Inflammatory macrophage treated with lipopolysaccharide for 1 hour (primary cell): ENCODE data around the gene HSP90AA1.
"Not testable (repeated sequence)": the region's sequence is repeated elsewhere in the genome, so short reads cannot be mapped to it uniquely, and the experiment has no call there.

Experiments used
- DNase-seq, 2 donors: peaks; one replicate each; pipeline ENCODE4 v3.0.0-alpha.2; 2020 to 2022

The HSP90AA1 gene

DNA sequence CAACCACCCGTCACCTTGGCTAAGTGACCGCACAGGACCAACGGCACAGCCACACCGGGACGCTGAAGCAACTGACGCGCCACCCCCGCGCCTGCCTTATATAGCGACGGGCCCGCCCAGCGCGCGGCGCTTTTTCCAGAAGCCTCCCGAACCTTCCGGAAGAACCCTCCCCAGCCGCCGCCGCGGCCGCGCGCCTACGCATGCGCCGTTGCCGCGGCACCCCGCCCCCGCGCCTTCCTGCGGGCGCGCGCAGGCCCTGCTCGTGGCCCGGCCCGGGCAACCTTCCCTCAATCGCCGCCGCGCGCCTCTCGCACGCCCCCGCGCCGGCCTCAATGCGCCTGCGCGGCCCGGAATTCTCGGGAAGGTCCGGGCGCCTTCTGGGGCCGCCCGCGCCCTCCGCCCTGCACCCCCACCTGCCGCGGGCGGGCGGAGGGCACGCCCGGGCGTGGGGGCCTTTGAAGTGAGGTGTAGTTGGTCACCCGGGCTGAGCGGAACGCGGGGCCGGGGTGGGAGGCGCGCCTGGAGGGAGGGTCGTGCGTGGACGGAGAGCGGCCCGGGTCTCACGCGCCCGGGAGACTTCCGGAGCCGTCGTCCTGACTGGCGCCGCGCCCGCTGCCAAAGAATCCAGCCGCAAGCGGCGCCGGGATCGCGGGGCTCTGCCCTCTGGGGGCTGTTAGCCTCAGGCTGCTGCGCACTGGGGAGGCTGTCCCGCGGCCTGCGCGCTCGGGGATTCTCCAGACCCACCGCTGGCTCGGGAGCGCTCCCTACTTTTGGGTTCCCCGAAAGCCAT is at the start of gene HSP90AA1:
Gene HSP90AA1 (minus strand): TSS at position 73 of the 790 bp plus-strand sequence. CDS start 666 bp downstream, outside the sequence.
- peak; percentile 89 to 96 for DNase-seq

- DNase-seq, result not testable (repeated sequence)
Observed at GRCh38 chr14:102135456-102135855, 48.6 kb upstream of the HSP90AA1 start.

DNA sequence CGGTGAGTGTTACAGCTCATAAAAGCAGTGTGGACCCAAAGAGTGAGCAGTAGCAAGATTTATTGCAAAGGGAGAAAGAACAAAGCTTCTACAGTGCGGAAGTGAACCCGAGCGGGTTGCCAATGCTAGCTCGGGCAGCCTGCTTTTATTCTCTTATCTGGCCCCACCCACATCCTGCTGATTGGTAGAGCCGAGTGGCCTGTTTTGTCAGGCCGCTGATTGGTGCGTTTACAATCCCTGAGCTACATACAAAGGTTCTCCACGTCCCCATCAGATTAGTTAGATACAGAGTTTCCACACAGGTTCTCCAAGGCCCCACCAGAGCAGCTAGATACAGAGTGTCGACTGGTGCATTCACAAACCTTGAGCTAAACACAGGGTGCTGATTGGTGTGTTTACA is 47.9 kb upstream of the HSP90AA1 start:
- DNase-seq, result not testable (repeated sequence)

DNA sequence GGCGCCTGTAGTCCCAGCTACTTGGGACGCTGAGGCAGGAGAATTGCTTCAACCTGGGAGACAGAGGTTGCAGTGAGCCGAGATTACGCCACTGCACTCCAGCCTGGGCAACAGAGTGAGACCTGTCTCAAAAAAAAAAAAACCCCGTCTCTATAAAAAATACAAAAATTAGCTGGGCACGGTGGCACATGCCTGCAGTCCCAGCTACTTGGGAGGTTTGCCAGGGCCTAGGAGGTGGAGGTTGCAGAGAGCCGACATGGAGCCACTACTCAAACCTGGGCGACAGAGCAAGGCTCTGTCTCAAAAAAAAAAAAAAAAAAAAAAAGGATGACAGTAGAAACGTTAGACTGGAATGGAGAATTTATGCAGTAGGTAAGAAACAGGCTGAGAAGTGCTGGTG is 47.2 kb upstream of the HSP90AA1 start:
- not testable (repeated sequence) for DNase-seq

GRCh38 chr14:102131741-102132140 is 44.9 kb upstream of the HSP90AA1 start:
- DNase-seq, result no peak

- DNase-seq, result no peak
Observed at GRCh38 chr14:102126807-102127455, 40.1 kb upstream of the HSP90AA1 start.

DNA sequence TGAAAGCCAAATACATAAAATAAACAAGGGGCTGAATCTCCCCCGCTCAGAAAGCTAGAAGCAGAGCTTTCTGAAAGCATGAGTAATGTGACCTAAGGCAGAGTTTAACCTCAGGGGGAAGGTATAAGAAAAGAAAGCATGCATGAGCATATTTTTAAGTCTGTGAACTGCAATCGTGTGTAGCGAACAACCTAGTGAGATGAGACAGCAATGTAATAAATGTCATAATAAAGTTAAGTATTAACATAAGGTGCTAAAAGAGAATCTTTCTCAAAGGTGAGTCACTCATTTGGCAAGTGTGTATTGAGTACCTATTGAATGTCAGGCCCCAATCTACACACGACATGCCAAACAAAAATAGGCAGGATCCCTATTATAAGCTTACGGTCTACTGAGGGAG is 38.7 kb upstream of the HSP90AA1 start:
- no peak for DNase-seq

- DNase-seq, result no peak
Observed at GRCh38 chr14:102124419-102124818, 37.6 kb upstream of the HSP90AA1 start.

- DNase-seq, result no peak
Observed at GRCh38 chr14:102121567-102121966, 34.7 kb upstream of the HSP90AA1 start.

DNA sequence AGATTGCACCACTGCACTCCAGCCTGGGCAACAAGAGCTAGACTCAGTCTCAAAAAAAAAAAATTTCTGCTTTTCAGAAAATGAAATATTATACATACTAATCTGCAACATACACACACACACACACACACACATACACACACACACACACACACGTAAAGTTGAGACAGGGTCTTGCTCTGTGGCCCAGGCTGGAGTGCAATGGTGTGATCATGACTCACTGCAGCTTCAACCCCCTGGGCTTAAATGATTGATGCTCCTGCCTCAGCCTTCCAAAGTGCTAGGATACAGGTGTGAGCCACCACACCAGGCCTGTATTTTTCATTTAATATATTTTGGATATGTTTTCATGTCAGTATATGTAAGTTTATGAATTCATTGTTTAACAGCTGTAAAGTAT is 34.0 kb upstream of the HSP90AA1 start:
- no peak for DNase-seq

GRCh38 chr14:102117852-102118251 is 31.0 kb upstream of the HSP90AA1 start:
- DNase-seq, result no peak

DNA sequence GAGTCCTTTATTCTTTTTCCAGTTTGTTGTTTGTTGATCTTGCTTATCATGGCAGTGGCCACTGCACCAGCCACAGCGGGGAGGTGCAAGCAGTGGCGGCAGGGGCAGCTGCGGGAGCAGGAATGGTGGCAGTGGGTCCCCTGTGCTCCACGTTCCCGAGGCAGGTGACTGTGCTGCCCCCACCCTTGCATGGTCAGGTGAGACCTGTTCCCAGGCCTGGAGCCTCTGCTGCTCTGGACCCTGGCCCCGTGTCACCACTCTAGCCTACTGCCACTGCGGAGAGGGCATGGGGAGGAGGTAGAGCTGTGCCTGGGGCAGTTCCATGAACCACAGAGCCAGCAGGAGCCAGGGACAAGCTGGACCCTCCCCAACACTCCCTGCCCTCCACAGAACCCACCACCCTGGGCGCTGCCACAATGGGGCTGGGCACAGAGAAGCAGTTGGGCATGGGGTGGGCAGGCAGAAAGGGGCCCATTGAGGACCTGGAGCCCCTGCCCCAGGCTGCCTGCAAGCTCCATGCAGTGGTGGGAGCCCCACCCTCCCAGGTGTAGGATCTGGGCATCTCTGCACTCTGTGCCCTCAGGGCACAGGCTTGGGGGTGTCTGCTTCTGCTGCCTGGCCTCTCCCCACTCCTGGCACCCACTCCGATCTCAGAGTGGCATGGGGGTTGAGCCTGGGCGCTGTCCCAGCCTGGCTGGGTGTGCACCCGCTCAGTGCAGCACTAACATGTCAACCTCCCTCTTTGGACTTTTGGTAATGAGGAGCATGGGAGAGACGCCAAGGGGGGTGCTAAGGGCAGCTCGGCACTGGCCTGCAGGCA is 29.7 kb upstream of the HSP90AA1 start:
- no peak for DNase-seq

DNA sequence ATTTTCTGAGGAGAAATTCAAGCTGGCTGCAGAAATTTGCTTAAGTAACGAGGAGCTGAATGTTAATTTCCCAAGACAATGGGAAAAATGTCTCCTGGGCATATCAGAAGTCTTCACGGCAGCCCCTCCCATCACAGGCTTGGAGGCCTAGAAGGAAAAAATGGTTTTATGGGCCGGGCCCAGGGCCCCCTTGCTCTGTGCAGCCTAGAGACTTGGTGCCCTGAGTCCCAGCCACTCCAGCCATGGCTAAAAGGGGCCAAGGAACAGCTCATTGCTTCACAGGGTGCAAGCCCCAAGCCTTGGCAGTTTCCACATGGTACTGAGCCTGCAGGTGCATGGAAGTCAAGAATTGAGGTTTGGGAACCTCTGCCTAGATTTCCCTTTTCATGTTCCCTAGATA is 24.3 kb upstream of the HSP90AA1 start:
- DNase-seq, result no peak

DNA sequence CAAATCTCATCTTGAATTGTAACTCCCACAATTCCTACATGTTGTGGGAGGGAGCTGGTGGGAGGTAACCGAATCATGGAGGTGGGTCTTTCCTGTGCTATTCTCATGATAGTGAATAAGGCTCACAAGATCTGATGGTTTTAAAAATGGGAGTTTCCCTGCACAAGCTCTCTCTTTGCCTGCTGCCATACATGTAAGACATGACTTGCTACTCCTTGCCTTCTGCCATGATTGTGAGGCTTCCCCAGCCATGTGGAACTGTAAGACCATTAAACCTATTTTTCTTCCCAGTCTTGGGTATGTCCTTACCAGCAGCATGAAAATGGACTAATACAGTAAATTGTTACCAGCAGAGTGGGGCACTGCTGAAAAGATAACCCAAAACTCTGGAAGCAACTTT is 22.5 kb upstream of the HSP90AA1 start:
- DNase-seq, result not testable (repeated sequence)

- no peak for DNase-seq
Observed at GRCh38 chr14:102105369-102105768, 18.5 kb upstream of the HSP90AA1 start.

- DNase-seq, result peak in 1 of 2 donors; percentile 16
Observed at GRCh38 chr14:102103062-102103695, 16.3 kb upstream of the HSP90AA1 start.

GRCh38 chr14:102097441-102098135 is 10.7 kb upstream of the HSP90AA1 start:
- no peak for DNase-seq

GRCh38 chr14:102096569-102097188 is 9.8 kb upstream of the HSP90AA1 start:
- DNase-seq, result peak; percentile 56 to 93

GRCh38 chr14:102095871-102096568 is 9.2 kb upstream of the HSP90AA1 start:
- DNase-seq, result no peak

DNA sequence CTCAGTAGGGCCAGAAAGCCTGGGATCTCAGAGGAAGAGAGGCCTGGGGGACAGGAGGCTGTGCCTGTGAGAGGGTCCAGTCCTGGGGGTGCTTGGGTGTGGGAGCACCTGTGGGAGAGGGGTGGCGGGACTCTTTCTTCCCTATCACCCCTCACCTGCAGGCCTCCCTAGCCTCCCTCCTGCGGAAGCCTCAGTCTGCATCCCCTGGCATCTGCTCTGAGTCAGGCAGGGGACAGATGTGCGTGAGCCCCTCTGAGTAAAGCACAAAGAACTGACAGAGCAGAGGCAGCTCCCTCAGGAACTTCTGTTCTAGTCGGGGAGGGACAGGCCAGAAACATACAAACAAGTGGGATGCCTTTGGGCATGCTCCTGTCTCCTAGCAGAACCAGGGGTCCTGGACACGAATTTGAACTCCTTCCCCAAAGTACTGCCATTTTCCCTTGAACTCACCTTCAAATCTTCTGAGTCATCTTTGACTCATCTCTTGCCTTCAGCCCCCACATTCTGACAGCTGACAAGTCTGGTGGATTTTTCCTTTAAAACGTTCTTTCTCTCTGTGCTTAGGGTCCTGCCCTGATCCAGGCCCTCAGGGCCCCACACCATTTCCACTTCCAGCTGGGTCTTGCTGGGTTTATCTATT is 8.5 kb upstream of the HSP90AA1 start:
- peak in 1 of 2 donors; percentile 13 for DNase-seq

DNA sequence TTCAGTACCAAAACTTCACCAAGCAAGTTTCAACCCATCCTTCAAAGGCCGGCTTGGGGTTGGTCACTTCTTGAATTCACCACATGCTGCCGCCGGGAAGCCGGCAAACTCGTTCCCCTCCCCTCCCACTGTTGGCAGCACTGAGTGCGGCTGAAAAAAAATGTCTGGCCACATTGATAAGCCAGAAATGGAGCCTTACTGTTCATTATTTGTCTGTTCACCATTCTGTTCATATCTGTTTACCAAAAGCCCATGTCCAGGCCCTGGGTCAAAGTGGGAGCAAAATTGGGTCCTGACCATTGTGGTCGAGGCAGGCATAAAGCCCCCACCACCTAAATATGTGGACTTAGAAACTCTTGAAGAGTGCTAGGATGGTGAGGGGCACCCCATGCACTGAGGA is 7.3 kb upstream of the HSP90AA1 start:
- no peak for DNase-seq
